CD4-positive, alpha-beta T cell treated with Interferon gamma for 1 hour (primary cell): Measurements from ENCODE around the gene UBE2O.
A peak's percentile ranks its signal among the peaks of the same experiment; 100 is the strongest.
"Not testable (repeated sequence)": the region's sequence is repeated elsewhere in the genome, so short reads cannot be mapped to it uniquely, and the experiment has no call there.

ENCODE experiments used
- DNase-seq: peaks from one replicate; pipeline ENCODE4 v3.0.0-alpha.2; 2020

The UBE2O gene

GRCh38 chr17:76366247-76366646 lies 86.7 kb downstream of the UBE2O start:
- no peak for DNase-seq

DNA sequence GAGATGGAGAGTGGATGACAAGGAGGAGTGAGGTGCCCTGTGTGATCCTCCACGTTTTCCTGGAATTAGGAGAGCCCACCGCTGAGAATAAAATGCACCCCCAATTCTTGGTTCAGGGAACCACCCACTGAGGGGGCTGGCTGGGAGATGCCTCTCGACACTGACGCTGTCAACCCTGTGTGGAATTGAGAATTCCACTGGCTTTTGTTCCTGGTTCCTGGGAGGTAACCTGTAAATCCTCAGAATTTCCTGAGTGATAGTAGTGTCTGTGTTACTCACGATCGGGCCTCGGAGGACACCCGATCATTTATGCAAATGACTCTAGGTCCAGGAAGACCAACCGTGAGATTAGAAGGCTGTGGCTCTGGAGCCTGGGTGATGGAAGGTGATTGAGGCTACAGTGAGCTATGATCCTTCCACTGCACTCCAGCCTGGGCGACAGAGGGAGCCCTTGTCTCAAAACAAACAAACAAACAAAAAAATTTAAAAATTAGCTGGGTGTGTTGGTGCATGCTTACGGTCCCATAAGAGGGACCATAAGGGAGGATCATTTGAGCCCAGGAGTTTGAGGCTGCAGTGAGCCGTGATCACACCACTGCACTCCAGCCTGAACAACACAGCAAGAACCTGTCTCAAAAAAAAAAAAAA lies 87.6 kb downstream of the UBE2O start:
- no peak for DNase-seq

DNA sequence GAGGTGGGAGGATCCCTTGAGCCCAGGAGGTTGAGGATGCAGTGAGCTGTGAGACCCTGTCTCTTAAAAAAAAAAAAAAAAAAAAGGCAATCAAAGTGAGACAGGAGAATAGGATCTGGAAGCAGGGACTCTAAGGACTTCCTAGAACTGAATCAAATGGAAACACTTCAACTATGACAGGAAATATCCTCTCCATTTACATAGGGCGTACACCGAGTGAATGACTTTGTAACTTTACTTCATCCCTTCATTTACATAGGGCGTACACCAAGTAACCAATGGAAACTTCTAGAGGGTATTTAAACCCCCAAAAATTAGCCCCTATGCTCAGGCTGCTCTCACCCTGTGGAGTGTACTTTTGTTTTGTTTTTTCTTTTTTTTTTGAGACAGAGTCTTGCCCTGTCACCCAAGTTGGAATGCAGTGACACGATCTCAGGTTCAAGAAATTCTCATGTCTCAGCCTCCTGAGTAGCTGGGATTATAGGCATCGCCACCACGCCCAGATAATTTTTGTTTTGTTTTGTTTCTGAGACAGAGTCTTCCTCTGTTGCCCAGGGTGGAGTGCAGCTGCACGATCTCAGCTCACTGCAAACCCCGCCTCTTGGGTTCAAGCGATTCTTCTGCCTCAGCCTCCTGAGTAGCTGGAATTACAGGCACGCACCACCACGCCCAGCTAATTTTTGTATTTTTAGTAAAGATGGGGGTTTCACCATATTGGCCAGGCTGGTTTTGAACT lies 89.7 kb downstream of the UBE2O start:
- DNase-seq: no peak

- DNase-seq: no peak
Measured at GRCh38 chr17:76360461-76360860, 92.5 kb downstream of the UBE2O start.

GRCh38 chr17:76359776-76360175 lies 93.2 kb downstream of the UBE2O start:
- not testable (repeated sequence) for DNase-seq

DNA sequence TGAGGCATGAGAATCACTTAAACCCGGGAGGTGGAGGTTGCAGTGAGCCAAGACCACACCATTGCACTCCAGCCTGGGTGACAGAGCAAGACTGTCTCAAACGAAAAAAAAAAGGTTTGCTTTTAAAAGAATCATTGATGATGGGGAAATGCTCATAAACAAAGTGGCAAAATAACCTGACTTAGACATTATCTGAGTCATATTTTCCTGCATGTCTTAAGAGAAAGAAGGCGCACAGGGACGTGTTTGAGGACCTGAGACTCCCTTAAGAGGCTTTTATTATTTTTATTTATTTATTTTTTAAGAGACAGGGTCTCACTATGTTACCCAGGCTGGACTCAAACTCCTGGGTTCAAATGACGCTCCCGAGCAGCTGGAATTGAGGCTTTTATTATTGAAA lies 93.6 kb downstream of the UBE2O start:
- DNase-seq: no peak

GRCh38 chr17:76357597-76358158 lies 95.3 kb downstream of the UBE2O start:
- no peak for DNase-seq

GRCh38 chr17:76356803-76357456 lies 96.0 kb downstream of the UBE2O start:
- no peak for DNase-seq

- DNase-seq: no peak
Measured at GRCh38 chr17:76354747-76355310, 98.1 kb downstream of the UBE2O start.

- no peak for DNase-seq
Measured at GRCh38 chr17:76354317-76354729, 98.6 kb downstream of the UBE2O start.

DNA sequence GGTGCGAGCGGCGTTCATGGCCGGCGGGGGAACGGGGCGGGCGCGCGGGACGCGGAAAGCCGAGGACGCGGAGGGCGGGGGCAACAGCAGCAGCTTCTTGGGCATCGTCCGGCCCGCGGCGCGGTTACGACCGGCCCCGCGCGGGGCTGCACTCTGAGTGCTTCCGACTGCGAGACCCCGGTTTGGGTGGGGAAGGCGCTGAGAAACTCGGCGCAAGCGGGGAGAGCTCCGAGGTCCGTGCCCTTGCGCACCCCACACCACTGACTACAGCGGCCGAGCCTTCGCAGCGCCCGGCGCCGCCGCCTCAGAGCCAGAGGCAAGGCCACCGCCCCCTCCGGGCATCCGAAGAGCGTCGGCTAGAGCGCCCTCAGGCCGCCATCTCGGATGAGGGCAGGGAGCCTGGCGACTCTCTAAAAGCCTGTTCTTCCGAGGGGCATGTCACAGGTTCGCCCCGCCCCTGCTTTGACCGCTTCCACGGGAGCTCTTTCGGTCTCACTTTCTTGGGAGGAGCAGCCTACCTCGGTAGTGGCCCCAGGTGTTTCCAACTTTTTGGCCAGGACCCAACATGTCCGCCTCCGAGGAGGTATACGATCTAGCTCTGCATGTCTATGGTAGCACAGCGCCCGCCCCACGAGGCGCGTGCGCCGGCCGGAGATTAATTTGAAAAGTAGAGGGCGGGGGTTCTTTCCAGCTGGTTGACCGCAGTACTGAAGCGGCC lies 99.2 kb downstream of the UBE2O start, which contains the start of gene PRPSAP1:
PRPSAP1 (minus strand) TSS at position 318 of the 718 bp plus-strand sequence; CDS start at position 105, 213 bp downstream.
- peak; percentile 80 for DNase-seq

DNA sequence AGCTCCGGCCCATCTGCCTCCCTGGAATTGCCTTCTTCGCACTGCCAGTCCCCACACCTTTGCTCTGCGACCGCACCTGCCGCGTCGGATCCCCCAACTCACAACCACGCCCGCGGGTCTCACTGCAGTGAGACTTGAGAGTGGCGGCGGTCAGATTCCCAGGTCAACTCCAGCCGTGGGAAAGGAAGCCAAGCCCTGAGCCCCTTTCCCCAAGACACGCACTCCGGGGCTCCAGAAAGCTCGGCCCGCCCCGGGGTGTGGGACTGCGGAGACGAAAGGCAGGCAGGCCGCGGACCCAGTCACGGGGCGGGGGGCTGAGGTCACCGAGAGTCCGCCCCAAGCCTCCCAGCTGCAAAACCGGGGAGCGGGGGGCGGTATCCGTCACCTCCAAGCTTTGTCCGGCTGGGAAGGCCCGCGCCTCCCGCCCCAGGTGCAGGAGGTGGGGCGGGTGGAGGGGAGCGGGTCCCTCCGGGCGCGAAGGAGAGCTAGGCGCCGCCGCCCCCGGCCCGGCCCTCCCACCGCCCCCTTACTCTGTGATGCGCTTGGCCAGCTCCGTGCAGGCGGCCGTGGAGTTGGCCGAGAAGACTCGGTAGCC lies 99.9 kb downstream of the UBE2O start:
- DNase-seq: no peak

DNA sequence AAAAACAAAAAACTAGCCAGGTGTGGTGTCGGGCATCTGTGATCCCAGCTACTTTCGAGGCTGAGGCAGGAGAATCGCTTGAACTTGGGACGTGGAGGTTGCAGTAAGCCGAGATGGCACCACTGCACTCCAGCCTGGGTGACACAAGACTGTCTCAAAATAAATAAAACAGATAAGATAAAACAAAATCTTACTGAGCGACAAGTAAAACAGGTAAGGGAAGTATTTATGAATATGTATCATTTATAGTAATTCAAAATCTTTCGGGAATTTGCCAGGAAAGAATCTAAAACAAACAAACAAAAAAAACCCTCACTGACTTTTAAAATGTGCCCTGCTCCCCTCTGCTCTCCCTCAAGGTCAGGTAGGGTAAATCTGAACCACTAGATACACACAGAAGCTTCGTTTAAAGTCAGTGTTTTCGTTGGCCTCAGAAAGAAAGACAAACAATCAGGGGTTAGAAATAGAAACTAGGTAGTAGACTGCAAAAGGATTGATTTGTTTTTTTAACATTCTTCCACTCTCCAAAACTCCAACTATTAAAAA lies 101.4 kb downstream of the UBE2O start:
- DNase-seq: no peak

DNA sequence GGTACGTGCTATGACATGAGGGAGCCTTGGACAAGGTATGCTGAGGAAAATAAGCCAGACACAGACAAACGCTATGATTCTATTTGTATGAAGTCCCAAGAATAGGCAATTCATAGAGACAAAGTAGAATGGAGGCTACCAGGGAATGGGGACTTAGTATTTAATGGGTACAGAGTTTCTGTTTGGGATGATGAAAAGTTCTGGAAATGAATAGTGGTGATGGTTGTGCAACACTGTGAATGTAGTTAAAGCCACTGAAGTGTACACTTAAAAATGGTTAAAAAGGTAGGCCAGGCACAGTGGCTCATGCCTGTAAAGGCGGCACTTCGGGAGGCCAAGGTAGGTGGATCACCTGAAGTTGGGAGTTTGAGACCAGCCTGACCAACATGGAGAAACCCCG lies 102.5 kb downstream of the UBE2O start:
- no peak for DNase-seq

- not testable (repeated sequence) for DNase-seq
Measured at GRCh38 chr17:76346936-76347335, 106.0 kb downstream of the UBE2O start.

DNA sequence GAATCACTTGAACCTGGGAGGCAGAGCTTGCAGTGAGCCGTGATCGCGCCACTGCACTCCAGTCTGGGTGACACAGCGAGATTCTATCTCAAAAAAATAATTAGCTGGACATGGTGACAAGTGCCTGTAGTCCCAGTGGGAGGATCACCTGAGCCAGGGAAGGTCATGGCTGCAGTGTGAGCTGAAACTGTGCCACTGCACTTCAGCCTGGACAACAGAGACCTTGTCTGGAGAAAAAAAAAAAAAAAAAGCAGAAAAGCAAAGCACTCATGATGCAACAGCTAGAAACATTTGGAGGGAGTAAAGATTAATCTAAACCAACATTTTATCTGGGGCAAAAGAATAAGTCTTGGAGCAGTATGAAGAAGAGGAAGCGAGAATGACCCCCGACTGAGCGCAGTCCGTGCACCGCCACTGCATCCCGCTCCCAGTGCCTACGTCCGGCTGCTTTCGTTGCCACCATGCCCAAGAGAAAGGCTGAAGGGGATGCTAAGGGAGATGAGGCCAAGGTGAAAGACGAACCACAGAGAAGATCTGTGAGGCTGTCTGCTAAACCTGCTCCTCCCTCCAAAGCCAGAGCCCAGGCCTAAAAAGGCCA lies 107.5 kb downstream of the UBE2O start:
- DNase-seq: no peak

- no peak for DNase-seq
Measured at GRCh38 chr17:76343106-76343505, 109.8 kb downstream of the UBE2O start.

DNA sequence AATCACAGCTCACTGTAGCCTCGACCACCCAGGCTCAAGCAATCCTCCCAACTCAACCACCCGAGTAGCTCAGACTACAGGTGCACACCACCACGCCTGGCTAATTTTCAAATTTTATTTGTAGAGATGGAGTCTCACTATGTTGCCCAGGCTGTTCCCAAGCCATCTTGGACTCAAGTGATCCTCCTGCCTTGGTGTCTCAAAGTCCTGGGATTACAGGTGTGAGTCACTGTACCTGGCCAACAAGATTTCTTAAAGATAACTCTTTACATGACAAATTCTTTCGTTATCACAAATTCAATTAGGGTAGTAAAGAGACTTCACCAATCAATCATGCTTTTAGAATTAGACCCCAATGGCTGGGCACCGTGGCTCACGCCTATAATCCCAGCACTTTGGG lies 111.7 kb downstream of the UBE2O start:
- no peak for DNase-seq
